Kidney glomerular epithelial cell (primary cell): ENCODE results near the gene NEMP2.
"Not testable (repeated sequence)": the region's sequence is repeated elsewhere in the genome, so short reads cannot be mapped to it uniquely, and the experiment has no call there.

Experiments used
- DNase-seq: peaks from one replicate; lab custom pipeline; 2025; lab: John Stamatoyannopoulos, UW

NEMP2 gene

GRCh38 chr2:190526105-190526750, 8.3 kb downstream of the NEMP2 start:
- no peak for DNase-seq

DNA sequence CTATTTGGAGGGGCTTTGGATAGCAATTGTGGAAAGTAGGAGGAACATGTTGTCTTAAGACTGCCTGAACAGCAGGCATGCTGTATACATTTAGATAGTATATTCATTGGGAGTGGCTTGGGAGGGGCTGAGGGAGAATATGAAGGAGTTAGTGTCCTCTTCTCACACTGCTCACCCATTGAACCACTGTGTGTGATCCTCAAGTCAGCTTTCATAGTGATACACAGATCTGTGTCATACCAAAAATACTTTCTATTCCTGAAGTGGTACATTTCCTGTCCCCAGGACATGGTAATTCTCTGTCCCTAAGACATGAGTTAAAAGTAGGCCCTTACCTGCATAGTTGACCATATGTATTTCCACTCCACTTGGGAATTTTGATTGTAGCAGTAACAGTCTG, 9.6 kb downstream of the NEMP2 start:
- DNase-seq = no peak

DNA sequence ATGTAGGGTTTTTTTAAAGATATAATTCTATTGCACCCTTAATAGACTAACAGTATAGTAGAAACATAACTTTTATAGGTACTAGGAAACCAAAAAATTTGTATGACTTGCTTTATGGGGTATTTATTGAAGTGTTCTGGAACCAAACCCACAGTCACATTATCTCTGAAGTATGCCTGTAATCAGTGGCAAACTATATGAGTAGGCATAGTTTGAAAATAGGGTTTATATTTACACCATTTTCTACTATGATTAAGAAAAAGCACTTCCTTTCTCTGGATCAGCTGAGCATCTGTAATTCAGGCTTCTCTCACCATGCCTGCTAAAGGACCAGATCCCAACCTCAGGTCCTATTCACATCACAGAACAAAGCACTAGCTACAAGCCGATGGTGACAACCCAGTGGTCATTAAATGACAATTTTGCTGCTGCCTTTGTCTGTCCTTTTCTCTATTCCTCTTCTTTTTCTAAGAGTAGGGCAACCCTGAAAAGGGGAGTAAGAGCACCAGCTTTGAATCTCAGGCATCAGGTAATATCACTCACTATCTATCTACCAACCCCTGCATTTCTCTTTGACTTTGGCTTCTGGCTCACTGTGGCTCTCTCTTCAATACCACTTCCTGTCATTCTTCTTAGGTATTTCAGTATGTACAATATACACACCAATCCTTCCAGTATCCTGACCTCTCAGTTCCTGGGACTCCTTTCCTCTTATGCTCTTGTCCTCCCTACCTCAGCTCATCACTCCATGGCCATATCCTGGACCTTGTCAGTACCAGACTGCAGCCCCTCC, 14.4 kb downstream of the NEMP2 start:
- no peak for DNase-seq

DNA sequence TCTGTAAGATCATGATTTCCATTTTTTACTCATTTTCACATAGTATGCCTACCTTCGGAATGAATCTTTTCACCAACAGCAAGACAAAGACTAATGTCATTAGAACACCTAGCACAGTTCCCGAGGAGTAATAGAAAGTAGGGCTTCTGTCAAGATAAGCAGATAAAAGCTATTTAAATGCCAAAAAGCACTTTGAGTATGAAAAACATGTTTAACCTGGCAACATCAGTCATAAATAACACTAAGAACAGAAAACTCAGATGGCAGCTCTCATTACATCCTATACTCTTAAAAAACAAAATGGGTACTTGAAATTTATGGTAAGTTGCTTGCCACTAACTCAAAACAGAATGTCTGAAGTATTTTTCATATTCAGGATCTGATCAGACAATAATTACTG, 17.1 kb downstream of the NEMP2 start:
- no peak for DNase-seq

GRCh38 chr2:190515687-190516086, 18.8 kb downstream of the NEMP2 start:
- DNase-seq = no peak

GRCh38 chr2:190514676-190515075, 19.8 kb downstream of the NEMP2 start:
- no peak for DNase-seq

DNA sequence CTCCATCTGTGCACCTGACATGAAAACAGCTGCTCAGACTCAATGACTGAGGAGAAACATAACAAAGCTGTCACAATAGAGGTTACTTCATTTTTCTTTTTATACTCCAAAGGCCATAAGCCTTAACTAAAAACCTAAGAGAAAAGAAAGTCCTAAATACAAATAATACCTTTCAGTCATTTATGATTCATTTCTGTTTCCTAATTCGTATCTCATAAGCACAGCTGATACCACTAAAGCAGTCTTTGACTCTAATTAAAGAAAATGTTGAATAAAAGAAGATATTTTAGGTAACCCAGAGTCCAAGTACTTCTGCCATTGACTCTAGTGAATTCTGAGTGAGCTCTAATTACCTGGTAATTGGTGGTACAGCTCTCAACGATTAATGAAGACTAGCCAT, 20.6 kb downstream of the NEMP2 start:
- DNase-seq = no peak

DNA sequence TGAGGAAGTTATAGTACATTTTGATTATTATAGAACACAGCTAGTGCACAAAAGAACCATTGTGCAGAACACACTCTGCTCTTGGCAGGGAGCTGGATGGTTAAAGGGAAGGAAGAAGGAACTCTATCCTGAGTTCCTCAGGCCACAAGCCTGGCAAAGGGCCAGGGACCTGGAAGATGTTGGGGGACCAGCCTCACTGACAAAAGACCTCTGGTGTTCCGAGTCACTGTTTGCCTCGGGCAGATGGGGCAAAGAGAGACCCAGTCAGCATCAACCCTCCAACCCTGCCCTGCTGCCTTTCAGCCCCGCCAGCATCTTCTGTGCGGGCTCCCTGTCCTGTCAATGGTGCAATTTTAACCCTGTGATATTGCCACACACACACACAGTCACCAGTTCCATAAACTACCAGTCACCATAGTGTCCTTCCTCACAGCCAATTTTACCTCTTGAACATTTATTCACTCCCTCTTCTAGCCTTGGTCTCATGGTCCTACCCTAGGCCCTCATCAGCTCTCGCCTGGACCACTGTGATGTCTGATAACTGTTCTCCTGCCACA, 21.9 kb downstream of the NEMP2 start:
- no peak for DNase-seq

GRCh38 chr2:190511104-190511503, 23.4 kb downstream of the NEMP2 start:
- peak; percentile 6 for DNase-seq

GRCh38 chr2:190509895-190510294, 24.6 kb downstream of the NEMP2 start:
- DNase-seq = not testable (repeated sequence)

GRCh38 chr2:190507135-190507534, 27.4 kb downstream of the NEMP2 start:
- DNase-seq = no peak

DNA sequence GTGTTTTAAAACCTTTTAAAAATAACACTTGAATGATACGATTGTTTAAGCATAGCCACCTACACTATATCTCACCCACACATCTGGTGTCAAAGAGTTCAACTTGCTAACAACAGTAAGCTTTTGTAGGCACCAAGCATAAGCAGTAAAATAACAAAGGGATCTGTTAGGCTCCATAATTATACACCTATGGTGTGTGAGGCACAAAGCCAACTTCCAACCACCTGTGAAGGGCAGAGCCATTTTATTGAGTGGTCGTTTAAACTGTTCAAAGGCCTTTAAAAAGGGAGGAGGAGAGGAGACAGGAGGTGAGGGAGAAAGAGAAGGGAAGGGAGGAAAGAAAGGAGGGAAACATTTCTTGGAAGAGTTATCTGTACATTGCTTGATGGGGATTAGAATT, 27.9 kb downstream of the NEMP2 start:
- DNase-seq = no peak

GRCh38 chr2:190505696-190506095, 28.8 kb downstream of the NEMP2 start:
- DNase-seq = no peak

DNA sequence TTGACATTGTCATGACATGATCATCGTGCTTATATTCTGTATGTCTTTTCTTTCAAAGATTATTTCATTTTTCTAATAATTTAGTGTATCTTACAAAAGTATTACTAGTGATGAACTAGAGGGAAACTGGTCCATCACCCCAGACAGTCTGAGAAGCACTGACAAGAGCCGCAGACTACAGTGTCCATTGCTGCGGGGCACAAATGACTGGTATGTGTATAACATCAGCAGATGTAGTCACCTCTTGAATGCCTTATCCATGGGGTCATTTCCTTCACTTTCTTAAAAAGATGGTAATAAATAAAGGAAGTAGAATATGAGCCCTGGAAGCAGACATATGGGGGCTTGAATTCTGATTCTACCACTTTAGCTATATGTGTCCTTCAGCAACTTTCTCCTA, 29.6 kb downstream of the NEMP2 start:
- no peak for DNase-seq

DNA sequence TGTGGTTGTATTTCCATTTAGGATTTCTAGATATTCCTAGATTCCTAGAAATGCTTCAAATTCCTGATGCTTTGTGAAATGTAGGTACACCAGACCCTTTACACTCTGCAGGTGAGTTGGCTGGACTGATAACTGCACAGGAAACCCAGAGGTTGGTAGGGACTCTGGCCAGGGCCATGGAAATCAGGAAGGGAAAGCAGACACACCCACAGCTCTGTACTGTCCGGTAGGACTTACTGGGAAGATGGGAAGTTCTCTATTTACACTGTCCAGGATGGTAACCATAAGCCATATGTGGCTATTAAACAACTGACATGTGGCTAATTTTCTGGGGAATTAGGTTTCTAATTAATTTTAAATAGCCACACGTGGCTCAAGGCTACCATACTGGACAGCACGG, 31.4 kb downstream of the NEMP2 start:
- DNase-seq = no peak

DNA sequence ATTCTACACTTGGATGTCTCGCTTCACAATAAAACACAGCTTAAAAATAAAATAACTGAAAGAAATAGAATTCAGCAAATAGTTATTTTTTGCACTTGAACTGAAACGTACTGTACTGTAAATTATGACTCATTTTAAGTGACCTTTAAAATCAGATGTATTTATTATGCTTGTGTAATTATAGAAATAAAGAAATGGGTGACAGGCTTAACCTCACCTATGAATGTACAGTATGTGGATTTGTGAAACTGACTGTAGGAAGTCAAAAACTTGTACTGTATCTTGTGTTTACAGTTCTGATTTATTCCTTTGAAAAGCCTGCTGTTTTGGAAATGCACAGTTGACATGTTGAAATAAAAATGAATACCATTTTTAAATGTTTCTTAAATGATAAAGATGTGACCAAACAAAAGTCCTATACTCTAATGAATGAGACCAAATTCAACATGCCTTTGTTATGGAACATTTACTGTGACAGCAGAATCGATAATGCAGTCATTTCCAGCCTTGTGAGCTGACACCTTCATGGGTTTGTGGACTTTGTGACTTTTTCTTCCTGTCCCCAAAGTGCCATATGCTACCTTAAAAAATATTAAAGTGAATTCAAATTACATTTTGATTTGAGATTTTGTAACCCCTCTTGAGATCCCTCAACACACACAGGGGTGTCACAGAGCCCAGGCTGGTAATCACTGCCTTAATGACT, 32.7 kb downstream of the NEMP2 start:
- no peak for DNase-seq

GRCh38 chr2:190501231-190501630, 33.3 kb downstream of the NEMP2 start:
- DNase-seq = no peak

DNA sequence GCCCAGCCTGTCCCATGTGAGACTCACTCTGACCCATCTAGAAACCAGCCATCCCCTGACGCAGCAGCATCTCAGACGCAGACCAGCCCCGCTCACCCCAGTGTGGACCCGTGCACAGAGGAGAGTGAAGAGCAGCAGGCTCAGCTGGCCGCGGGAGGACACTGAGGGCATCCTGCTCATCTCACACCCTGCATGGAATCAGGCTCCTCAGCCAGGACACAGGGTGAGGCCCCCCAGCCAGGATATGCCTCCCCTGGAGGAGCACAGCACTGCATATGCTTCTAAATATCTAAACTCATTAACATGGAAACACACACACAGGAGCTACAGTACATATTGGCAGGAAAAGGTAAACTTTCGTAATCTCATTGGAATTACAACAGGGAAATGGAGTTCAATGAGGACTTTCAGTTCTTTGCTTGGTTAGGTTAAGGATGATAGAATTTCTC, 34.4 kb downstream of the NEMP2 start:
- no peak for DNase-seq

DNA sequence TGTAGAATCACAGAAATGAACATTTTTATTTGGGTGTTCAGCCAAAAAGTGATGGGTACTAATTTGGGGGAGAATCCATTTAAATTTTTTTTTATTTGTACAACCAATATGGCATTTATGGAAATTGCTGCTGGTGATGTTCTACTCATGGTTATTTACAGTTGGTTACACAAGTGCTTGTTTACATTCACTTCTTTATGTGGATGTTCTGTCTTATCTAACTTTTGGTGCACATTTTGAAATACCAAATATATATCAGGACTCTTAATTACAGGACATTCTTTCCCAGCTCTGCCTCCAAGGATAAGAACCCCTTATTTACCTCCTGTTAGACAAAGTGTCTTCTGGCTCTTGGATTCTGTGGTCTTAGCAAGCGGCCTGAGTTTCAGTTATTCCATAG, 35.2 kb downstream of the NEMP2 start:
- DNase-seq = no peak

DNA sequence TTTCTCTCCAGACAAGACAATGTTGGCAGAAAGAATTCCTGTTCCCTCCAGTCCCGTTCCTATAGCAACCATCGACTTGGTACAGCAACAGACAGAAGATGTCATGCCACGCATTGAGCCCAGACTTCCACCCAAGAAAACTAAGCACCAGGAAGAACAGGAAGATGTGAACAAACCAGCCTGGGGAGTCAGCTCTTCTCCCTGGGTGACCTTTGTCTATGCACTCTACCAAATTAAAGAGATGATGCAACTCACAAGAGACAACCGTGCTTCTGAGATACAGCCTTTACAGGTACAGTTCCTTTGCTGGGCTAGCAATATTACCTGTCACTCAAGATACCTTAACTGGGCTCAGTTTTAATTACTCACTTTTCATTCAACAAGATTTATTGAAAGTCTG, 37.1 kb downstream of the NEMP2 start:
- DNase-seq = no peak

GRCh38 chr2:190494600-190495227, 39.8 kb downstream of the NEMP2 start:
- not testable (repeated sequence) for DNase-seq

DNA sequence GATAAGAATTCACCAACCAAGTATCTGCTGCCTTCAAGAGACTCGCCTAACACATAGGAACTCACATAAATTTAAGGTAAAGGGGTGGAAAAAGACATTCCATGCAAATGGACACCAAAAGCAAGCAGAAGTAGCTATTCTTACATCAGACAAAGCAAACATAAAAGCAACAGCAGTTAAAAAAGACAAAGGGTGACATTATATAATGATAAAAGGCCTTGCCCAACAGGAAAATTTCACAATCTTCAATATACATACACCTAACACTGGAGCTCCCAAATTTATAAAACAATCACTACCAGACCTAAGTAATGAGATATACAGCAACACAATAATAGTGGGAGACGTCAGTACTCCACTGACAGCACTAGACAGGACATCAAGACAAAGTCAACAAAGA, 41.4 kb downstream of the NEMP2 start:
- DNase-seq = no peak
